Head of caudate nucleus (tissue), 42 donors: ENCODE data around the gene RARRES2.
A peak's percentile ranks its signal among the peaks of the same experiment; 100 is the strongest.
"Not testable (repeated sequence)": the region's sequence is repeated elsewhere in the genome, so short reads cannot be mapped to it uniquely, and the experiment has no call there.

Experiments
- DNase-seq, 42 donors: peaks; one replicate each; pipeline versions ENCODE4 v3.0.0 to v3.0.0-alpha.2; 2020 to 2021; ENCODE audit warnings: mixed read lengths in 7 of 42
- intact Hi-C: fragments of 100-400 bp; cut with DNase I; formaldehyde crosslinking; loops from one replicate; pipeline ENCODE4 v1.15.0; 2022

RARRES2 gene

GRCh38 chr7:150329331-150330120 is 11.9 kb downstream of the RARRES2 start:
- intact Hi-C loops = no loop called here
- peak in 40 of 42 donors; percentile 27 to 79 (median 60) for DNase-seq

GRCh38 chr7:150327308-150327707 is 14.1 kb downstream of the RARRES2 start:
- intact Hi-C loops = no loop called here
- no peak for DNase-seq

GRCh38 chr7:150326657-150327268 is 14.7 kb downstream of the RARRES2 start:
- DNase-seq = no peak
- intact Hi-C loops = no loop called here

- intact Hi-C loops = no loop called here
- DNase-seq = no peak
These were observed 15.5 kb downstream of the RARRES2 start for GRCh38 chr7:150325901-150326300.

GRCh38 chr7:150325110-150325611 is 16.3 kb downstream of the RARRES2 start:
- no peak for DNase-seq
- intact Hi-C loops = no loop called here

GRCh38 chr7:150324373-150324961 is 17.0 kb downstream of the RARRES2 start:
- intact Hi-C loops = no loop called here
- no peak for DNase-seq

- peak in 7 of 42 donors; percentile 32 to 62 (median 39) for DNase-seq
- intact Hi-C loops = no loop called here
These were observed 17.6 kb downstream of the RARRES2 start for GRCh38 chr7:150323682-150324372.

- peak in 24 of 42 donors; percentile 18 to 77 (median 48) for DNase-seq
- intact Hi-C loops = no loop called here
These were observed 18.4 kb downstream of the RARRES2 start, which contains the start of the genes ACTR3C and LRRC61 for GRCh38 chr7:150322833-150323681. Gene ACTR3C (minus strand): TSS chr7:150323545. CDS start chr7:150295296, 28,249 bp downstream. Gene LRRC61 (plus strand): TSS chr7:150323355. CDS start chr7:150336862, 13,507 bp downstream.

- no peak for DNase-seq
- intact Hi-C loops = no loop called here
These were observed 19.2 kb downstream of the RARRES2 start for GRCh38 chr7:150322114-150322832.

- DNase-seq = no peak
- intact Hi-C loops = no loop called here
These were observed 19.7 kb downstream of the RARRES2 start for GRCh38 chr7:150321788-150322113.

GRCh38 chr7:150317748-150318444 is 23.5 kb downstream of the RARRES2 start:
- no peak for DNase-seq
- intact Hi-C loops = no loop called here

GRCh38 chr7:150316987-150317386 is 24.4 kb downstream of the RARRES2 start:
- DNase-seq, intact Hi-C loops: not testable (repeated sequence)

GRCh38 chr7:150314639-150315239 is 26.7 kb downstream of the RARRES2 start:
- intact Hi-C loops = no loop called here
- DNase-seq = no peak

GRCh38 chr7:150313870-150314269 is 27.6 kb downstream of the RARRES2 start:
- intact Hi-C loops = no loop called here

GRCh38 chr7:150313367-150313809 is 28.0 kb downstream of the RARRES2 start:
- intact Hi-C loops = no loop called here

More at GRCh38 chr7:150313870-150314269, 27.6 kb downstream of the RARRES2 start:
- no peak for DNase-seq

GRCh38 chr7:150312649-150313366 is 28.6 kb downstream of the RARRES2 start:
- DNase-seq, intact Hi-C loops: not testable (repeated sequence)

More at GRCh38 chr7:150313367-150313809, 28.0 kb downstream of the RARRES2 start:
- no peak for DNase-seq
